Vagina (tissue), 2 donors: ENCODE measurements around the gene RABL6.

Experiments used
- POLR2A ChIP-seq, 2 donors: fragments of 450-650 bp; IDR thresholded peaks; one replicate each; pipeline ENCODE4 v1.6.1; 2017; ENCODE audit warnings: antibody characterized with exemption in 2 of 2, mild to moderate bottlenecking in 2 of 2, moderate library complexity in 2 of 2
- POLR2AphosphoS5 ChIP-seq, 2 donors: sonication (generic); formaldehyde crosslinking; IDR thresholded peaks; one replicate each; pipeline ENCODE4 v1.9.0; 2017; ENCODE audit warnings: antibody characterized with exemption in 2 of 2, mild to moderate bottlenecking in 2 of 2, low read depth in 1 of 2; ENCODE audit not compliant: insufficient read depth in 1 of 2
- TF ChIP-seq, protein P1 (sequence below), 3 experiments: fragments of 450-650 bp in 2 of 3; fragments of 200-600 bp in 1 of 3; sonication (generic) in 1 of 3; IDR thresholded peaks; one replicate each; pipeline ENCODE4 v1.5.1; 2017 to 2019; ENCODE audit warnings: antibody characterized with exemption in 3 of 3, mild to moderate bottlenecking in 2 of 3, moderate library complexity in 2 of 3

DNA sequence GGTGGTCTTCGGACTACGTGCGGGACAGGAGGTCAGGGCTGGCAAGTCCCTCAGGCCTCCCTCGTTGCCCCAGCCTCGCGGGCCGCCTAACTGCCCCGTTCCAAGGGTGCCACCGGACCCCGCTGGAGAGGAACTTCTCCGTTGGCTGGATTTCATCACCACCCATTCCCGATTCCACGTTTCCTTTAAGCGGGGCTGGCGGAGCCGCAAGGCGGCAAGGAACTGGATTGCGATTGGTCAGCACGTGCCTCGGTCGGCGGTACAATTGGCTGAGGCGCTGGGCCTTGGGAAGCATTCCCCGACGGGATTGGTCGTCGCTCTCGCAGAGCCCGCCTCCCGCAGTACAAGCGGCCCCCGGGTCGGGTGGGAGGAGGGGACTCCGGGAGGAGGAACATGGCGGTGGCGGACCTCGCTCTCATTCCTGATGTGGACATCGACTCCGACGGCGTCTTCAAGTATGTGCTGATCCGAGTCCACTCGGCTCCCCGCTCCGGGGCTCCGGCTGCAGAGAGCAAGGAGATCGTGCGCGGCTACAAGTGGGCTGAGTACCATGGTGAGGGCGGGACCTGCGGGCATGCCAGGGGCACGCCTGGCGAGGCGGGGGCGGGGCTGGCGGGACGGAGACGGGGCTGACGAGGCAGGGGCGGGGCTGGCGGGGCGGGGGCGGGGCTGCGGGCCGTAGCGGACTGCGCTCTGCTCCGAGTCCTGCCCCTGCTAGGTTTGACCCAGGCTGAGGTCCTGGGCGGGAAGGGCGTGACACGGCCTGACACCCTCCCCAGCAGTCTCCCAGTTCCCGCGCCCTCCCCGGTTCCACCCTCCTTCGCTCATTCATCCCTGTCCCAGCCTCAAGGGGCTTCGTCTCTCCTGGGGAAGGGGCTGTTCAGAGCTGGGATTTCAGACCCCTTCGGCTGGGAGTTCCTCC is 41.6 kb downstream of the RABL6 start, which contains the start of gene PHPT1:
- TF ChIP-seq, protein P1, sequence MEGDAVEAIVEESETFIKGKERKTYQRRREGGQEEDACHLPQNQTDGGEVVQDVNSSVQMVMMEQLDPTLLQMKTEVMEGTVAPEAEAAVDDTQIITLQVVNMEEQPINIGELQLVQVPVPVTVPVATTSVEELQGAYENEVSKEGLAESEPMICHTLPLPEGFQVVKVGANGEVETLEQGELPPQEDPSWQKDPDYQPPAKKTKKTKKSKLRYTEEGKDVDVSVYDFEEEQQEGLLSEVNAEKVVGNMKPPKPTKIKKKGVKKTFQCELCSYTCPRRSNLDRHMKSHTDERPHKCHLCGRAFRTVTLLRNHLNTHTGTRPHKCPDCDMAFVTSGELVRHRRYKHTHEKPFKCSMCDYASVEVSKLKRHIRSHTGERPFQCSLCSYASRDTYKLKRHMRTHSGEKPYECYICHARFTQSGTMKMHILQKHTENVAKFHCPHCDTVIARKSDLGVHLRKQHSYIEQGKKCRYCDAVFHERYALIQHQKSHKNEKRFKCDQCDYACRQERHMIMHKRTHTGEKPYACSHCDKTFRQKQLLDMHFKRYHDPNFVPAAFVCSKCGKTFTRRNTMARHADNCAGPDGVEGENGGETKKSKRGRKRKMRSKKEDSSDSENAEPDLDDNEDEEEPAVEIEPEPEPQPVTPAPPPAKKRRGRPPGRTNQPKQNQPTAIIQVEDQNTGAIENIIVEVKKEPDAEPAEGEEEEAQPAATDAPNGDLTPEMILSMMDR (IDR thresholded peaks at IDR 0.05) = no peak
- TF ChIP-seq POLR2A (IDR thresholded peaks at IDR 0.05) = peak in 1 of 2 donors; percentile 73
- TF ChIP-seq POLR2AphosphoS5 (IDR thresholded peaks at IDR 0.05; ENCODE audit: insufficient read depth in 1 of 2, low read depth in 1 of 2) = peak; percentile 91 to 97
